ENCODE data around the gene KRT74.

The KRT74 gene

GRCh38 chr12:52601671-52602070, 28.0 kb upstream of the KRT74 start:
- TF ChIP-seq, protein P1, sequence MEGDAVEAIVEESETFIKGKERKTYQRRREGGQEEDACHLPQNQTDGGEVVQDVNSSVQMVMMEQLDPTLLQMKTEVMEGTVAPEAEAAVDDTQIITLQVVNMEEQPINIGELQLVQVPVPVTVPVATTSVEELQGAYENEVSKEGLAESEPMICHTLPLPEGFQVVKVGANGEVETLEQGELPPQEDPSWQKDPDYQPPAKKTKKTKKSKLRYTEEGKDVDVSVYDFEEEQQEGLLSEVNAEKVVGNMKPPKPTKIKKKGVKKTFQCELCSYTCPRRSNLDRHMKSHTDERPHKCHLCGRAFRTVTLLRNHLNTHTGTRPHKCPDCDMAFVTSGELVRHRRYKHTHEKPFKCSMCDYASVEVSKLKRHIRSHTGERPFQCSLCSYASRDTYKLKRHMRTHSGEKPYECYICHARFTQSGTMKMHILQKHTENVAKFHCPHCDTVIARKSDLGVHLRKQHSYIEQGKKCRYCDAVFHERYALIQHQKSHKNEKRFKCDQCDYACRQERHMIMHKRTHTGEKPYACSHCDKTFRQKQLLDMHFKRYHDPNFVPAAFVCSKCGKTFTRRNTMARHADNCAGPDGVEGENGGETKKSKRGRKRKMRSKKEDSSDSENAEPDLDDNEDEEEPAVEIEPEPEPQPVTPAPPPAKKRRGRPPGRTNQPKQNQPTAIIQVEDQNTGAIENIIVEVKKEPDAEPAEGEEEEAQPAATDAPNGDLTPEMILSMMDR (IDR thresholded peaks at IDR 0.05), result no peak

GRCh38 chr12:52600941-52601481, 27.4 kb upstream of the KRT74 start, which contains the start of gene KRT72:
KRT72 (minus strand) TSS chr12:52601463; CDS start chr12:52601452, 11 bp downstream.
- TF ChIP-seq, protein P1 (IDR thresholded peaks at IDR 0.05), result no peak

GRCh38 chr12:52600475-52600874, 26.8 kb upstream of the KRT74 start:
- TF ChIP-seq, protein P1 (IDR thresholded peaks at IDR 0.05), result no peak

DNA sequence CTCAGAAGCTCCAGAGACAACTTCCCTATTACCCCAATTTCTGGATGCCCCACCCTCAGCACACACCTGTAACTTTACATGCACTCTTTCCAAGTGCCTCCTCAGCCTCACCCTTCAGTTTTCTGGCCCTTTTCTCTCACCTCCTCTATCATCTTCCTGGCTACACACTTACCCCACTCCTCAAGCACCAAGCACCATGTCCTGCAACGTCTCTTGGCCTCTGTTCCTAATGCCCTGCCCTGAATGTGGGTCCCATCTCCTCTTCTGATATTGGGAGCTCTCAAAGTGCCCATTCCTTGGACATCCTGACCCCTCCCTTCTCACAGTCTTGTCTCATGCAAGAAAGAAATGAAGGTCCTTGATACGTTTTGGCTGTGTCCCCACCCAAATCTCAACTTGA, 26.4 kb upstream of the KRT74 start:
- TF ChIP-seq, protein P1 (IDR thresholded peaks at IDR 0.05), result no peak

- TF ChIP-seq, protein P1 (IDR thresholded peaks at IDR 0.05), result no peak
Measured at GRCh38 chr12:52598966-52599365, 25.3 kb upstream of the KRT74 start.

GRCh38 chr12:52591521-52591920, 17.9 kb upstream of the KRT74 start:
- TF ChIP-seq, protein P1 (IDR thresholded peaks at IDR 0.05), result no peak

DNA sequence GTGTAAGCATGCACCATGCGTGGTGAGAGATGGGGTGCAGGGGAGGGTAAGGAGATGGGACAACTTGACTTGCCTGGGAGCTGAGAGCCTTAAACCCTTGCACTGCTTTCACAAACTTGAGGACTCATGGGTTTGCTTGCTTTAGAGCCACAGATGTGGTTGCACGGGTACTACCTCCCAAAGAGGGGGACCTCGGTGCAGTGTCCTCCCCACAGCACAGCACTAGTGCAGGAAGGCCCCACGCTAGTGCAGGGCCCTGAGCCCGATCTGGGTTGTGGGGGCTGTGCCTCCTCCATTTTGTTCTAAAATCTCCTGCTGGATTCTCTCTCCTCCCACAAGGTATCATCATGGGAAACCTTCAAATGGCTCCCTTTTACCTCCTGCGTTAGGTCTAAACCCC, 16.4 kb upstream of the KRT74 start:
- TF ChIP-seq, protein P1 (IDR thresholded peaks at IDR 0.05), result no peak

GRCh38 chr12:52587563-52587962, 13.9 kb upstream of the KRT74 start:
- TF ChIP-seq, protein P1 (IDR thresholded peaks at IDR 0.05), result no peak

All from LNCAP (cell line).